Fibroblast of skin of abdomen (primary cell): Measurements from ENCODE around the gene CSF3R.
"Not testable (repeated sequence)": the region's sequence is repeated elsewhere in the genome, so short reads cannot be mapped to it uniquely, and the experiment has no call there.

Source experiments
- DNase-seq: peaks from one replicate; pipeline ENCODE4 v3.0.0-alpha.2; 2013

Gene CSF3R

GRCh38 chr1:36481771-36482723, 666 bp downstream of the CSF3R start:
- no peak for DNase-seq

GRCh38 chr1:36481091-36481490, 1.6 kb downstream of the CSF3R start:
- no peak for DNase-seq

GRCh38 chr1:36480161-36480560, 2.6 kb downstream of the CSF3R start:
- DNase-seq, result no peak

- DNase-seq, result no peak
Observed at GRCh38 chr1:36479505-36480051, 3.1 kb downstream of the CSF3R start.

GRCh38 chr1:36477615-36478014, 5.1 kb downstream of the CSF3R start:
- DNase-seq, result not testable (repeated sequence)

- DNase-seq, result no peak
Observed at GRCh38 chr1:36476945-36477344, 5.8 kb downstream of the CSF3R start.

- no peak for DNase-seq
Observed at GRCh38 chr1:36475910-36476604, 6.7 kb downstream of the CSF3R start.

- DNase-seq, result no peak
Observed at GRCh38 chr1:36475341-36475740, 7.4 kb downstream of the CSF3R start.

GRCh38 chr1:36472656-36473055, 10.1 kb downstream of the CSF3R start:
- DNase-seq, result no peak

- no peak for DNase-seq
Observed at GRCh38 chr1:36471830-36472641, 10.7 kb downstream of the CSF3R start.

- no peak for DNase-seq
Observed at GRCh38 chr1:36469163-36469562, 13.6 kb downstream of the CSF3R start.

GRCh38 chr1:36467700-36468455, 14.8 kb downstream of the CSF3R start:
- no peak for DNase-seq

- no peak for DNase-seq
Observed at GRCh38 chr1:36467027-36467410, 15.7 kb downstream of the CSF3R start.

- no peak for DNase-seq
Observed at GRCh38 chr1:36466370-36467026, 16.2 kb downstream of the CSF3R start.

GRCh38 chr1:36465731-36466369, 16.9 kb downstream of the CSF3R start:
- DNase-seq, result peak; percentile 6

GRCh38 chr1:36464605-36465393, 17.9 kb downstream of the CSF3R start:
- DNase-seq, result no peak

- peak; percentile 94 for DNase-seq
Observed at GRCh38 chr1:36463803-36464604, 18.7 kb downstream of the CSF3R start, which contains the start of gene MRPS15. TSS of gene MRPS15 (minus strand) at chr1:36464384. CDS start at chr1:36464275, 109 bp downstream.

- DNase-seq, result no peak
Observed at GRCh38 chr1:36463463-36463802, 19.3 kb downstream of the CSF3R start.

- DNase-seq, result no peak
Observed at GRCh38 chr1:36458910-36459309, 23.8 kb downstream of the CSF3R start.
